ENCODE results near the gene DCAF15. TPM values are rescaled to one million over a fixed set of nuclear protein-coding genes. Genes with fewer than 3 reads are reported as not detected.

The DCAF15 gene
- total RNA-seq, 4 donors from 2014 or later: 14.7 to 23.1 (median 19.5) TPM

GRCh38 chr19:14004619-14005348, 52.5 kb downstream of the DCAF15 start:
- Histone ChIP-seq H3K27me3 (no peaks in the 10 kb centered on the region), H3K27ac (peak overlapping the region; percentile 94 to 100 (median 98)), H3K9me3 (no peaks in the 10 kb centered on the region), H3K36me3 (peaks cover 0 to 5% (median 0%) of the 10 kb centered on the region in 3 donors), H3K4me1 (peaks cover 23 to 72% (median 30%) of the 10 kb centered on the region in 3 donors), H3K4me3 (peak overlapping the region in 3 of 4 donors; percentile 62 to 97 (median 79))
- WGBS, 2 donors: 11 to 19% methylated on average over 9 to 14 of the region's 14 CpGs
- no peak for TF ChIP-seq POLR2A (IDR thresholded peaks at IDR 0.05)
- no peak for TF ChIP-seq CTCF (IDR thresholded peaks at IDR 0.05)
- intact Hi-C loops (cut with DNase I): loop anchor here (10.0 kb wide), 1 partner anchor 840 kb away; no protein-coding TSS in a partner anchor
- no peak for DNase-seq

- DNase-seq: peak; percentile 53
- Histone ChIP-seq H3K4me3 (peak overlapping the region; percentile 62 to 98 (median 88)), H3K36me3 (no peaks in the 10 kb centered on the region), H3K27me3 (no peaks in the 10 kb centered on the region), H3K4me1 (peaks cover 23 to 66% (median 30%) of the 10 kb centered on the region in 3 donors), H3K9me3 (no peaks in the 10 kb centered on the region), H3K27ac (peak overlapping the region; percentile 94 to 100 (median 98))
- 7 to 11% methylated on average over 14 to 15 of the region's 50 CpGs for WGBS, 2 donors
- intact Hi-C loops (cut with DNase I): loop anchor here (10.0 kb wide), 1 partner anchor 841 kb away; no protein-coding TSS in a partner anchor
- TF ChIP-seq CTCF (IDR thresholded peaks at IDR 0.05) (no peak), POLR2A (IDR thresholded peaks at IDR 0.05) (peak in 3 of 4 donors; percentile 30 to 63 (median 37))
Measured at GRCh38 chr19:14005349-14006084, 53.2 kb downstream of the DCAF15 start.

- no peak for TF ChIP-seq POLR2A (IDR thresholded peaks at IDR 0.05)
- TF ChIP-seq CTCF (IDR thresholded peaks at IDR 0.05): no peak
- Histone ChIP-seq H3K36me3 (no peaks in the 10 kb centered on the region), H3K27ac (peak within 1 kb of the TSS; percentile 94 to 100 (median 98)), H3K9me3 (no peaks in the 10 kb centered on the region), H3K4me1 (peaks cover 23 to 66% (median 30%) of the 10 kb centered on the region in 3 donors), H3K27me3 (no peaks in the 10 kb centered on the region), H3K4me3 (peak within 1 kb of the TSS; percentile 62 to 98 (median 88))
- intact Hi-C loops (cut with DNase I): loop anchor here (10.0 kb wide), 1 partner anchor 841 kb away; no protein-coding TSS in a partner anchor
- WGBS, 2 donors: 0% methylated on average over 4 of the region's 58 CpGs; no CpG with 5 or more reads in 1 of the 2 donors
- peak; percentile 98 for DNase-seq
Measured at GRCh38 chr19:14006085-14006765, 53.9 kb downstream of the DCAF15 start, which contains the start of gene RFX1. TSS of gene RFX1 (minus strand) at chr19:14006320. CDS start at chr19:13993843, 12,477 bp downstream.

GRCh38 chr19:14006766-14007562, 54.7 kb downstream of the DCAF15 start:
- no peak for DNase-seq

More at GRCh38 chr19:14006766-14007562, 54.7 kb downstream of the DCAF15 start:
- no peaks in the 10 kb centered on the region for H3K27me3 ChIP-seq
- H3K4me1 ChIP-seq: peaks cover 23 to 66% (median 30%) of the 10 kb centered on the region in 3 donors
- peak in 2 of 6 experiments; percentile 25 to 31 for TF ChIP-seq CTCF (IDR thresholded peaks at IDR 0.05)
- peak in 2 of 4 donors; percentile 40 to 43 for TF ChIP-seq POLR2A (IDR thresholded peaks at IDR 0.05)
- no peaks in the 10 kb centered on the region for H3K36me3 ChIP-seq
- peak overlapping the region; percentile 94 to 100 (median 98) for H3K27ac ChIP-seq
- peak overlapping the region; percentile 62 to 98 (median 88) for H3K4me3 ChIP-seq
- H3K9me3 ChIP-seq: no peaks in the 10 kb centered on the region
- intact Hi-C loops (cut with DNase I): loop anchor here (10.0 kb wide), 1 partner anchor 842 kb away; no protein-coding TSS in a partner anchor
- 12 to 16% methylated on average over 15 of the region's 56 CpGs for WGBS, 2 donors

Other genes with a start within 250 kb of the DCAF15 start
- 10 to 100 TPM; 32.0 to 50.9 (median 37.2) TPM for gene MRI1, start 188.0 kb upstream of the DCAF15 start, total RNA-seq
- 100 to 1,000 TPM; 114 to 129 (median 120) TPM for gene C19orf53, start 178.1 kb upstream of the DCAF15 start, total RNA-seq
- gene ZSWIM4, start 157.1 kb upstream of the DCAF15 start, total RNA-seq: 10 to 100 TPM in 3 of 4 donors, 1 to 10 TPM in 1; 7.2 to 41.4 (median 16.9) TPM
- not detected for gene NANOS3, start 75.4 kb upstream of the DCAF15 start, total RNA-seq
- 1 to 10 TPM; 1.8 to 6.3 (median 4.0) TPM for gene BRME1, start 46.4 kb upstream of the DCAF15 start, total RNA-seq
- gene CC2D1A, start 46.3 kb upstream of the DCAF15 start, total RNA-seq: 10 to 100 TPM; 28.0 to 56.9 (median 36.0) TPM
- 1 to 10 TPM; 2.3 to 8.0 (median 3.3) TPM for gene PODNL1, start 14.1 kb upstream of the DCAF15 start, total RNA-seq
- 1 to 10 TPM; 1.8 to 7.5 (median 3.9) TPM for gene RFX1, start 53.8 kb downstream of the DCAF15 start, total RNA-seq
- gene RLN3, start 75.6 kb downstream of the DCAF15 start, total RNA-seq: not detected
- gene IL27RA, start 79.3 kb downstream of the DCAF15 start, total RNA-seq: 1 to 10 TPM in 3 of 4 donors, under 1 TPM in 1; 0.83 to 4.9 (median 2.1) TPM
- gene PALM3, start 109.6 kb downstream of the DCAF15 start, total RNA-seq: not detected
- gene MISP3, start 120.3 kb downstream of the DCAF15 start, total RNA-seq: 1 to 10 TPM; 2.0 to 8.9 (median 4.0) TPM
- not detected for gene C19orf67, start 133.3 kb downstream of the DCAF15 start, total RNA-seq
- 10 to 100 TPM; 16.8 to 32.2 (median 27.1) TPM for gene SAMD1, start 138.2 kb downstream of the DCAF15 start, total RNA-seq
- gene PRKACA, start 165.3 kb downstream of the DCAF15 start, total RNA-seq: 10 to 100 TPM; 28.6 to 42.8 (median 37.0) TPM
- 10 to 100 TPM in 2 of 4 donors, 1 to 10 TPM in 2; 3.2 to 25.6 (median 14.2) TPM for gene ASF1B, start 184.1 kb downstream of the DCAF15 start, total RNA-seq

Data from esophagus squamous epithelium (tissue), 5 donors.